B cell (primary cell): ENCODE results near the gene ARHGAP35. TPM values are rescaled to one million over a fixed set of nuclear protein-coding genes. Genes with fewer than 3 reads are reported as not detected.

ENCODE experiments used
- ATAC-seq: fragments of 200-7000 bp; cut with Tn5 transposase; one replicate; pipeline ENCODE4 v1.10.0; 2021; ENCODE audit warnings: low read depth, mild to moderate bottlenecking, moderate number of reproducible peaks, moderate library complexity
- CTCF ChIA-PET: fragments of 350-600 bp; sonication (Branson Sonifier 250); formaldehyde crosslinking; loops from one replicate; lab custom pipeline; 2021; ENCODE audit warnings: antibody characterized with exemption, inconsistent platforms; lab: Charles Lee
- POLR2A ChIA-PET: fragments of 350-600 bp; sonication (Branson Sonifier 250); formaldehyde crosslinking; loops from one replicate; lab custom pipeline; 2021; ENCODE audit warnings: antibody characterized with exemption; lab: Charles Lee
- DNase-seq: peaks from one replicate; pipeline ENCODE4 v3.0.0; 2013
- H2AFZ ChIP-seq: 2 replicates; pipeline ENCODE4 v1.6.1; 2012; ENCODE audit warnings: mild to moderate bottlenecking, low read depth, low read length; ENCODE audit not compliant: insufficient read depth, poor library complexity, severe bottlenecking
- H3K27ac ChIP-seq, 2 donors: 1 replicate in 1 of 2; 2 replicates in 1 of 2; pipeline ENCODE4 v1.5.1; 2012 to 2013; ENCODE audit warnings: low read length in 2 of 2, mild to moderate bottlenecking in 2 of 2, moderate library complexity in 1 of 2
- H3K27me3 ChIP-seq, 4 experiments: fragments of 200-600 bp in 1 of 4; sonication (generic) in 1 of 4; replicated peaks in 1 of 4; 1 replicate in 2 of 4; 2 replicates in 2 of 4; pipeline versions ENCODE4 v1.6.1 to v1.7.0; 2013 to 2016; ENCODE audit warnings: low read length in 3 of 4, mild to moderate bottlenecking in 2 of 4, mixed read lengths in 1 of 4, moderate library complexity in 1 of 4; ENCODE audit not compliant: insufficient read depth in 4 of 4, control insufficient read depth in 3 of 4; ENCODE audit errors: control extremely low read depth in 1 of 4
- H3K36me3 ChIP-seq, 2 experiments: replicated peaks in 1 of 2; 1 replicate in 1 of 2; 2 replicates in 1 of 2; pipeline versions ENCODE4 v1.6.1 to v1.7.1; 2013; ENCODE audit warnings: low read length in 1 of 2; ENCODE audit not compliant: insufficient read depth in 2 of 2, control insufficient read depth in 1 of 2; ENCODE audit errors: control extremely low read depth in 1 of 2, extremely low read depth in 1 of 2
- H3K4me1 ChIP-seq, 2 donors: fragments of 200-600 bp in 1 of 2; sonication (generic) in 1 of 2; 1 replicate in 1 of 2; 2 replicates in 1 of 2; pipeline versions ENCODE4 v1.5.1 to v1.6.1; 2013 to 2017; ENCODE audit warnings: low read length in 2 of 2; ENCODE audit not compliant: control insufficient read depth in 2 of 2, insufficient read depth in 2 of 2
- H3K4me2 ChIP-seq: replicated peaks from 2 replicates; pipeline ENCODE3; 2012; ENCODE audit warnings: mild to moderate bottlenecking, low read depth, low read length; ENCODE audit not compliant: poor library complexity, severe bottlenecking
- H3K4me3 ChIP-seq, 5 experiments: fragments of 200-600 bp in 1 of 5; sonication (generic) in 1 of 5; 1 replicate in 3 of 5; 2 replicates in 2 of 5; pipeline versions ENCODE4 v1.5.1 to v1.7.0; 2011 to 2016; ENCODE audit warnings: low read length in 4 of 5, mild to moderate bottlenecking in 4 of 5, low read depth in 2 of 5, control low read depth in 1 of 5, moderate library complexity in 1 of 5; ENCODE audit not compliant: insufficient read depth in 1 of 5; ENCODE audit errors: control extremely low read depth in 1 of 5, extremely low read depth in 1 of 5
- H3K79me2 ChIP-seq: fragments of 200-600 bp; sonication (generic); one replicate; pipeline ENCODE4 v1.6.0; 2016; ENCODE audit warnings: low read length; ENCODE audit not compliant: control insufficient read depth, insufficient read depth
- H3K9ac ChIP-seq: fragments of 200-600 bp; sonication (generic); 2 replicates; pipeline ENCODE4 v1.6.1; 2017; ENCODE audit warnings: mild to moderate bottlenecking, low read length, moderate library complexity
- H3K9me3 ChIP-seq, 3 donors: one replicate each; pipeline versions ENCODE4 v1.6.1 to v1.7.1; 2013; ENCODE audit warnings: low read length in 2 of 3; ENCODE audit not compliant: control insufficient read depth in 2 of 3, insufficient read depth in 1 of 3; ENCODE audit errors: control extremely low read depth in 1 of 3
- H4K20me1 ChIP-seq: 2 replicates; pipeline ENCODE4 v1.6.0; 2012; ENCODE audit warnings: mild to moderate bottlenecking, low read length; ENCODE audit not compliant: insufficient read depth, control insufficient read depth, poor library complexity, severe bottlenecking
- H3K27ac Mint-ChIP-seq: one replicate; pipeline ENCODE4 v1.8.0; 2021; ENCODE audit warnings: mixed read lengths
- H3K27me3 Mint-ChIP-seq: one replicate; pipeline ENCODE4 v1.8.0; 2021; ENCODE audit warnings: mixed read lengths
- H3K4me1 Mint-ChIP-seq: one replicate; pipeline ENCODE4 v1.8.0; 2021; ENCODE audit warnings: mixed read lengths
- H3K4me3 Mint-ChIP-seq: one replicate; pipeline ENCODE4 v1.8.0; 2021; ENCODE audit warnings: mixed read lengths
- H3K9me3 Mint-ChIP-seq: one replicate; pipeline ENCODE4 v1.8.0; 2022; ENCODE audit warnings: mixed read lengths; ENCODE audit not compliant: insufficient read depth
- EZH2 ChIP-seq: IDR thresholded peaks from 2 replicates; pipeline ENCODE4 v1.6.1; 2012; ENCODE audit warnings: borderline replicate concordance, low read depth, mild to moderate bottlenecking, moderate library complexity, low read length; ENCODE audit not compliant: insufficient read depth, poor library complexity, severe bottlenecking
- WGBS: methylation state at CpG from one replicate; pipeline ENCODE4 v1.1.5; 2013; ENCODE audit warnings: missing lambda C conversion rate; ENCODE audit not compliant: insufficient coverage; 5-methylcytosine and 5-hydroxymethylcytosine counted together
- intact Hi-C: fragments of 100-400 bp; cut with micrococcal nuclease; formaldehyde crosslinking; loops from one replicate; pipeline ENCODE4 v1.10.0; 2022
- polyA plus RNA-seq: library from polyadenylated mRNA; depleted of rRNA; stranded (reverse); fragments of >200 nt; gene quantifications from 2 replicates; pipeline ENCODE4 v1.2.3, GENCODE V29; 2012
- total RNA-seq, 2 donors: library from RNA; stranded (reverse); fragments of 120-200 nt in 1 of 2; gene quantifications; 1 replicate in 1 of 2; 2 replicates in 1 of 2; pipeline versions ENCODE4 v1.2.3 to v1.2.4, GENCODE V29; 2013 to 2022
- TF ChIP-seq, protein P1 (sequence below): fragments of 200-600 bp; IDR thresholded peaks from one replicate; pipeline ENCODE4 v1.8.0; 2022; ENCODE audit warnings: antibody characterized with exemption, mild to moderate bottlenecking

ARHGAP35 gene
- total and polyA plus RNA-seq, 2 donors (not counting 1 experiment from before 2014, with no cell fraction given): 9.6 to 31.3 TPM

DNA sequence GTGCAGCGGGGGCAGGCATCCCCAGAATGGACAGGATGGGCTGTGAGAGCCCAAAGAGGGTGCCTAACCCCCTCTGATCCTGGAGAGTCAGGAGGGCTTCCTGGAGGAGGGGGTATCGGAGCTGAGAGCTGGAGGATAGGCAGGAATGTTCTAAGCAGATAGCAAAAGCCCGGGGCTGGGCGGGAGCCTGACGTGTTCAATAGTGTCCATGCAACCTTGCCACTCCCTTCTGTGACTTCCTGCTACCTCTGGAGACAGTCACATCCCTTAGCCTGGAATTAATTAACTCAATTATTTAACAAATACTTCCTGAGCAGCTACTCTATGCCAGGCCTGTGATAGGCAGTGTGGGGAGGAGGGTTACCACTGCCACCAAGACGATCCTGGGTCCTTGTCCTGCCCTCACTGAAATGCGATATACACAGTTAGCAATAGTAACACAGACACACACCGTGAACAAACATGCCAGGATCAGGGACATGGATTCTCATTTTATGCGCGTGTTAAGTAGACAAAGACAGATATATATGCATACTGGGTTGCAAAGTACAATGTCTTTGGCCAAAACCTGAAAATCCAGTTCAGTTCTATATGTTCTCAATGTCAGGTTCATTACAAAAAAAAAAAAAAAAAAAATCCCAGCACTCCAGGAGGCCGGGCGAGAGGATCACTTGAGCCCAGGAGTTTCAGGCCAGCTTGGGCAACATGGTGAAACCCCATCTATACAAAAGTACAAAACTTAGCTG lies 20.9 kb upstream of the ARHGAP35 start:
- Histone ChIP-seq H3K4me3 (no peak overlapping the region), H3K4me1 (peaks cover 0 to 6% of the 10 kb centered on the region in 2 donors), H3K27ac (no peak overlapping the region), H3K36me3 (peaks cover 0 to 26% of the 10 kb centered on the region in 2 experiments), H4K20me1 (no peaks in the 10 kb centered on the region), H3K27me3 (no peaks in the 10 kb centered on the region), H3K4me2 (no peak overlapping the region), H3K9ac (no peak overlapping the region), H3K9me3 (no peaks in the 10 kb centered on the region), H3K79me2 (peaks cover 11% of the 10 kb centered on the region), H2AFZ (no peak overlapping the region)
- no peak for ATAC-seq
- intact Hi-C loops: loop anchor here (1.0 to 5.0 kb wide), 5 partner anchors 15 to 313 kb away; partner anchors contain the start of gene SLC1A5
- WGBS: 80% methylated on average over 1 of the region's 12 CpGs
- CTCF ChIA-PET: interaction anchor here (0.6 to 8.5 kb wide), 43 partner anchors 9 to 316 kb away, joined by 3 to 245 read pairs (median 6); partner anchors contain the start of genes AP2S1, ARHGAP35 and SLC1A5
- no peak overlapping the region for H3K4me3 Mint-ChIP-seq
- H3K9me3 Mint-ChIP-seq: no peaks in the 10 kb centered on the region
- H3K27me3 Mint-ChIP-seq: no peaks in the 10 kb centered on the region
- H3K27ac Mint-ChIP-seq: no peak overlapping the region
- peaks cover 3% of the 10 kb centered on the region for H3K4me1 Mint-ChIP-seq
- no peak for TF ChIP-seq EZH2
- TF ChIP-seq, protein P1, sequence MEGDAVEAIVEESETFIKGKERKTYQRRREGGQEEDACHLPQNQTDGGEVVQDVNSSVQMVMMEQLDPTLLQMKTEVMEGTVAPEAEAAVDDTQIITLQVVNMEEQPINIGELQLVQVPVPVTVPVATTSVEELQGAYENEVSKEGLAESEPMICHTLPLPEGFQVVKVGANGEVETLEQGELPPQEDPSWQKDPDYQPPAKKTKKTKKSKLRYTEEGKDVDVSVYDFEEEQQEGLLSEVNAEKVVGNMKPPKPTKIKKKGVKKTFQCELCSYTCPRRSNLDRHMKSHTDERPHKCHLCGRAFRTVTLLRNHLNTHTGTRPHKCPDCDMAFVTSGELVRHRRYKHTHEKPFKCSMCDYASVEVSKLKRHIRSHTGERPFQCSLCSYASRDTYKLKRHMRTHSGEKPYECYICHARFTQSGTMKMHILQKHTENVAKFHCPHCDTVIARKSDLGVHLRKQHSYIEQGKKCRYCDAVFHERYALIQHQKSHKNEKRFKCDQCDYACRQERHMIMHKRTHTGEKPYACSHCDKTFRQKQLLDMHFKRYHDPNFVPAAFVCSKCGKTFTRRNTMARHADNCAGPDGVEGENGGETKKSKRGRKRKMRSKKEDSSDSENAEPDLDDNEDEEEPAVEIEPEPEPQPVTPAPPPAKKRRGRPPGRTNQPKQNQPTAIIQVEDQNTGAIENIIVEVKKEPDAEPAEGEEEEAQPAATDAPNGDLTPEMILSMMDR: no peak
- POLR2A ChIA-PET: interaction anchor here (0.6 to 1.2 kb wide), 8 partner anchors 9 to 406 kb away, joined by 3 to 11 read pairs (median 6); partner anchors contain the start of gene SLC1A5
- no peak for DNase-seq
